LHCN-M2 (cell line): ENCODE data around the gene CHRNB2. TPM values are rescaled to one million over a fixed set of nuclear protein-coding genes. Genes with fewer than 3 reads are reported as not detected.

Experiments used
- DNase-seq: peaks from one replicate; pipeline ENCODE4 v3.0.0-alpha.2; 2012; ENCODE audit warnings: low read depth
- total RNA-seq: library from RNA; depleted of rRNA; stranded (reverse); fragments of >200 nt; gene quantifications from 2 replicates; pipeline ENCODE4 v1.2.3, GENCODE V29; 2014

CHRNB2 gene
- total RNA-seq, 1 experiment from 2014 or later, result 0.17 TPM

- no peak for DNase-seq
These were observed 14.2 kb upstream of the CHRNB2 start for GRCh38 chr1:154553056-154554030.

- no peak for DNase-seq
These were observed 11.2 kb upstream of the CHRNB2 start for GRCh38 chr1:154556422-154556821.

GRCh38 chr1:154557248-154557938 is 10.2 kb upstream of the CHRNB2 start:
- DNase-seq, result no peak

- no peak for DNase-seq
These were observed 9.4 kb upstream of the CHRNB2 start, which contains the start of gene UBE2Q1 for GRCh38 chr1:154557939-154558719. Gene UBE2Q1 (minus strand): TSS chr1:154558662. CDS start chr1:154558553, 109 bp downstream.

- DNase-seq, result peak; percentile 99
These were observed 8.7 kb upstream of the CHRNB2 start for GRCh38 chr1:154558720-154559465.

GRCh38 chr1:154559466-154560044 is 8.0 kb upstream of the CHRNB2 start:
- peak; percentile 90 for DNase-seq

GRCh38 chr1:154565876-154566275 is 1.7 kb upstream of the CHRNB2 start:
- DNase-seq, result no peak

GRCh38 chr1:154568157-154568815 is 708 bp downstream of the CHRNB2 start:
- DNase-seq, result no peak

GRCh38 chr1:154571244-154571963 is 3.8 kb downstream of the CHRNB2 start:
- DNase-seq, result no peak

GRCh38 chr1:154571964-154572288 is 4.3 kb downstream of the CHRNB2 start:
- DNase-seq, result no peak

- no peak for DNase-seq
These were observed 5.0 kb downstream of the CHRNB2 start for GRCh38 chr1:154572468-154573167.

- no peak for DNase-seq
These were observed 5.6 kb downstream of the CHRNB2 start for GRCh38 chr1:154573168-154573510.

GRCh38 chr1:154574716-154575115 is 7.1 kb downstream of the CHRNB2 start:
- peak; percentile 47 for DNase-seq

GRCh38 chr1:154575147-154575927 is 7.8 kb downstream of the CHRNB2 start:
- DNase-seq, result no peak

GRCh38 chr1:154575951-154576566 is 8.5 kb downstream of the CHRNB2 start:
- no peak for DNase-seq

GRCh38 chr1:154577346-154578057 is 9.9 kb downstream of the CHRNB2 start:
- no peak for DNase-seq

GRCh38 chr1:154578058-154578418 is 10.5 kb downstream of the CHRNB2 start:
- peak; percentile 56 for DNase-seq
